ENCODE measurements around the gene ELFN1. TPM values are rescaled to one million over a fixed set of nuclear protein-coding genes. Genes with fewer than 3 reads are reported as not detected.

Gene ELFN1
- total RNA-seq, 1 donor from 2014 or later, result 0.62 TPM

GRCh38 chr7:1670894-1671593 is 967 bp downstream of the ELFN1 start:
- Mint-ChIP-seq H3K4me3 (ENCODE audit: unreplicated experiment) (peak overlapping the region; percentile 40), H3K36me3 (ENCODE audit: unreplicated experiment) (no peaks in the 10 kb centered on the region), H3K27ac (ENCODE audit: unreplicated experiment) (no peak overlapping the region), H3K27me3 (ENCODE audit: unreplicated experiment) (peaks cover 15% of the 10 kb centered on the region), H3K4me1 (ENCODE audit: unreplicated experiment) (peaks cover 9% of the 10 kb centered on the region), H3K9me3 (ENCODE audit: unreplicated experiment) (no peaks in the 10 kb centered on the region)
- DNase-seq (ENCODE audit: extremely low spot score, unreplicated experiment), result no peak
- TF ChIP-seq, protein P1, sequence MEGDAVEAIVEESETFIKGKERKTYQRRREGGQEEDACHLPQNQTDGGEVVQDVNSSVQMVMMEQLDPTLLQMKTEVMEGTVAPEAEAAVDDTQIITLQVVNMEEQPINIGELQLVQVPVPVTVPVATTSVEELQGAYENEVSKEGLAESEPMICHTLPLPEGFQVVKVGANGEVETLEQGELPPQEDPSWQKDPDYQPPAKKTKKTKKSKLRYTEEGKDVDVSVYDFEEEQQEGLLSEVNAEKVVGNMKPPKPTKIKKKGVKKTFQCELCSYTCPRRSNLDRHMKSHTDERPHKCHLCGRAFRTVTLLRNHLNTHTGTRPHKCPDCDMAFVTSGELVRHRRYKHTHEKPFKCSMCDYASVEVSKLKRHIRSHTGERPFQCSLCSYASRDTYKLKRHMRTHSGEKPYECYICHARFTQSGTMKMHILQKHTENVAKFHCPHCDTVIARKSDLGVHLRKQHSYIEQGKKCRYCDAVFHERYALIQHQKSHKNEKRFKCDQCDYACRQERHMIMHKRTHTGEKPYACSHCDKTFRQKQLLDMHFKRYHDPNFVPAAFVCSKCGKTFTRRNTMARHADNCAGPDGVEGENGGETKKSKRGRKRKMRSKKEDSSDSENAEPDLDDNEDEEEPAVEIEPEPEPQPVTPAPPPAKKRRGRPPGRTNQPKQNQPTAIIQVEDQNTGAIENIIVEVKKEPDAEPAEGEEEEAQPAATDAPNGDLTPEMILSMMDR (IDR thresholded peaks at IDR 0.05), result no peak

- Mint-ChIP-seq H3K4me3 (ENCODE audit: unreplicated experiment) (no peak overlapping the region), H3K9me3 (ENCODE audit: unreplicated experiment) (no peaks in the 10 kb centered on the region), H3K36me3 (ENCODE audit: unreplicated experiment) (no peaks in the 10 kb centered on the region), H3K27ac (ENCODE audit: unreplicated experiment) (no peak overlapping the region), H3K4me1 (ENCODE audit: unreplicated experiment) (peaks cover 9% of the 10 kb centered on the region), H3K27me3 (ENCODE audit: unreplicated experiment) (peaks cover 18% of the 10 kb centered on the region)
- no peak for DNase-seq (ENCODE audit: extremely low spot score, unreplicated experiment)
- TF ChIP-seq, protein P1 (IDR thresholded peaks at IDR 0.05), result no peak
Measured at GRCh38 chr7:1671594-1672451, 1.7 kb downstream of the ELFN1 start.

- Mint-ChIP-seq H3K36me3 (ENCODE audit: unreplicated experiment) (no peaks in the 10 kb centered on the region), H3K27ac (ENCODE audit: unreplicated experiment) (no peak overlapping the region), H3K4me1 (ENCODE audit: unreplicated experiment) (peaks cover 6% of the 10 kb centered on the region), H3K9me3 (ENCODE audit: unreplicated experiment) (no peaks in the 10 kb centered on the region), H3K27me3 (ENCODE audit: unreplicated experiment) (peaks cover 25% of the 10 kb centered on the region), H3K4me3 (ENCODE audit: unreplicated experiment) (no peak overlapping the region)
- TF ChIP-seq, protein P1 (IDR thresholded peaks at IDR 0.05), result no peak
- DNase-seq (ENCODE audit: extremely low spot score, unreplicated experiment), result no peak
Measured at GRCh38 chr7:1672851-1673486, 2.9 kb downstream of the ELFN1 start.

DNA sequence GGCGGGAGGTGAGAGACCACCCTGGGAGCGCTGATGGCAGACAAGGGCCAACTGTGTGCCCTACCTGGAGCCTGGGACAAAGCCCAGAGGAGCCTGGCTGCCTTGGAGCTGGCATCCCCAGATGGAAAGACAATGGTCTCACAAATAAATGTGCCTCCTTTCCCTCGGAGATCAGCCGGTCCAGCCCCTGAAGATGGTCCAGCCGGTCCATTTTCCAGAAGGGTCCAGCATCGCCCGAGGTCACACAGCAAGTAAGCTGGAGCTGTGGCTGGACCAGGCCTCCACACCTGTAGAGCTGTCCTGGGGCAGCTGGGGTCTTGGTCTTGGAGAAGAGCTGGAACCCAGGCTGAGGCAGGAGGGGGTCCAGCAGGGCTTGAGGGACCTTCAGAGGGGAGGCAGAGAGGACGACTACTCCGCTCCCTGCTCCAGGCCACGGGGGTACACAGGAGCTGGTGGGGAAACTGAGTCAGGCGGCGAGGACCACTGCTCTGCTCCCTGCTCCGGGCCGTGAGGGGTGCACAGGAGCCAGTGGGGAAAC is 3.6 kb downstream of the ELFN1 start:
- peaks cover 6% of the 10 kb centered on the region for H3K4me1 Mint-ChIP-seq (ENCODE audit: unreplicated experiment)
- TF ChIP-seq, protein P1 (IDR thresholded peaks at IDR 0.05), result no peak
- H3K9me3 Mint-ChIP-seq (ENCODE audit: unreplicated experiment), result no peaks in the 10 kb centered on the region
- no peak overlapping the region for H3K27ac Mint-ChIP-seq (ENCODE audit: unreplicated experiment)
- DNase-seq (ENCODE audit: extremely low spot score, unreplicated experiment), result no peak
- no peaks in the 10 kb centered on the region for H3K36me3 Mint-ChIP-seq (ENCODE audit: unreplicated experiment)
- H3K4me3 Mint-ChIP-seq (ENCODE audit: unreplicated experiment), result no peak overlapping the region
- H3K27me3 Mint-ChIP-seq (ENCODE audit: unreplicated experiment), result peaks cover 22% of the 10 kb centered on the region

Data from osteocyte (in vitro differentiated cells).